HG03575 (cell line): ENCODE measurements around the gene ATG13.
"Not testable (repeated sequence)": the region's sequence is repeated elsewhere in the genome, so short reads cannot be mapped to it uniquely, and the experiment has no call there.

Experiments used
- ATAC-seq: cut with Tn5 transposase; IDR thresholded peaks from one replicate; pipeline ENCODE4 v1.9.1; 2021; ENCODE audit not compliant: unreplicated experiment, insufficient number of reproducible peaks, low FRiP score; ENCODE audit errors: extremely low read depth

Gene ATG13

GRCh38 chr11:46684367-46684766 lies 67.0 kb downstream of the ATG13 start:
- ATAC-seq, result no peak

GRCh38 chr11:46686886-46687795 lies 69.8 kb downstream of the ATG13 start:
- ATAC-seq, result no peak

- no peak for ATAC-seq
Measured at GRCh38 chr11:46690702-46691101, 73.3 kb downstream of the ATG13 start.

GRCh38 chr11:46692450-46692849 lies 75.1 kb downstream of the ATG13 start:
- no peak for ATAC-seq

GRCh38 chr11:46693597-46694012 lies 76.3 kb downstream of the ATG13 start:
- no peak for ATAC-seq

GRCh38 chr11:46694072-46694471 lies 76.7 kb downstream of the ATG13 start:
- ATAC-seq, result no peak

- ATAC-seq, result no peak
Measured at GRCh38 chr11:46694607-46695006, 77.3 kb downstream of the ATG13 start.

- no peak for ATAC-seq
Measured at GRCh38 chr11:46695345-46696211, 78.2 kb downstream of the ATG13 start.

GRCh38 chr11:46696212-46696558 lies 78.8 kb downstream of the ATG13 start:
- no peak for ATAC-seq

GRCh38 chr11:46697303-46697702 lies 80.0 kb downstream of the ATG13 start:
- ATAC-seq, result no peak

- ATAC-seq, result no peak
Measured at GRCh38 chr11:46697723-46698122, 80.4 kb downstream of the ATG13 start.

GRCh38 chr11:46698597-46698996 lies 81.2 kb downstream of the ATG13 start:
- no peak for ATAC-seq

- peak; percentile 83 for ATAC-seq
Measured at GRCh38 chr11:46700241-46701077, 83.1 kb downstream of the ATG13 start, which contains the start of the genes ARHGAP1 and ZNF408. TSS of gene ARHGAP1 (minus strand) at chr11:46700619. CDS start at chr11:46696107, 4,512 bp downstream. TSS of gene ZNF408 (plus strand) at chr11:46701031. CDS start at chr11:46701048, 17 bp downstream.

GRCh38 chr11:46701078-46701654 lies 83.8 kb downstream of the ATG13 start:
- no peak for ATAC-seq

GRCh38 chr11:46705070-46705688 lies 87.8 kb downstream of the ATG13 start:
- no peak for ATAC-seq

GRCh38 chr11:46706886-46707285 lies 89.5 kb downstream of the ATG13 start:
- ATAC-seq, result no peak

GRCh38 chr11:46709351-46709750 lies 92.0 kb downstream of the ATG13 start:
- ATAC-seq, result not testable (repeated sequence)

- ATAC-seq, result no peak
Measured at GRCh38 chr11:46710821-46711269, 93.5 kb downstream of the ATG13 start.
